ENCODE data around the gene WASHC2A.
"Not testable (repeated sequence)": the region's sequence is repeated elsewhere in the genome, so short reads cannot be mapped to it uniquely, and the experiment has no call there.

DNA sequence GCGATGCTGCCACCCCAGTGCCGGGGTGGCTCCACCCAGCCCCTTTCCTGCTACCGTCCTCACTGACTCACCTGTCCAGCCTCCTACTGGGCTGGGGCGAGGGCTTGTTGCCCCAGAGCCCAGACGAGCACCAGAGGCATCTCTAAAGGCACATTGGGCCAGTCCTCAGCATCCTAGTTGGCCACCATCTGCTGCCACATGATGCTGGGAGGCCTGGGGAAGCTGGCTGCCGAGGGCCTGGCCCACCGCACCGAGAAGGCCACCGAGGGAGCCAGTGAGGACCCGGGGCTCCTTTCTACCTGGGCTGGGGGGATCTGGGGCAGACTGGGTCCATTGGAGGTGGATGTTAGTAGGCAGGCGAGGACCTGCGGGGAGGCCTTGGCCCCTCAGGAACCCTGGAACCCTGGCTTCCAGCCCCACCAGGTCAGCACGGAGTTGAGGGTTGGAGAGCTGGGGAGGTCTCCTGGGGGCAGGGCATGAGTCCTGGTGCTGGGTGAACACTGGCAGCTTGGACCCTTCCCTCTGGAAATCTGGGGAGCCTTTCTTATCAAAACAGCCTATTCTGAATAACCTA, 47.2 kb upstream of the WASHC2A start:
- not testable (repeated sequence) for TF ChIP-seq ZNF331 (CRISPR knock-in tag; IDR thresholded peaks at IDR 0.05); PAX8 (CRISPR knock-in tag; IDR thresholded peaks at IDR 0.05; ENCODE audit: borderline replicate concordance); ZNF558 (CRISPR knock-in tag; IDR thresholded peaks at IDR 0.05; ENCODE audit: borderline replicate concordance); ZNF263 (CRISPR knock-in tag; IDR thresholded peaks at IDR 0.05); ZFP36L1 (CRISPR knock-in tag; IDR thresholded peaks at IDR 0.05); ZFP37 (CRISPR knock-in tag; IDR thresholded peaks at IDR 0.05; ENCODE audit: borderline replicate concordance)
- TF ChIP-seq, protein P1, sequence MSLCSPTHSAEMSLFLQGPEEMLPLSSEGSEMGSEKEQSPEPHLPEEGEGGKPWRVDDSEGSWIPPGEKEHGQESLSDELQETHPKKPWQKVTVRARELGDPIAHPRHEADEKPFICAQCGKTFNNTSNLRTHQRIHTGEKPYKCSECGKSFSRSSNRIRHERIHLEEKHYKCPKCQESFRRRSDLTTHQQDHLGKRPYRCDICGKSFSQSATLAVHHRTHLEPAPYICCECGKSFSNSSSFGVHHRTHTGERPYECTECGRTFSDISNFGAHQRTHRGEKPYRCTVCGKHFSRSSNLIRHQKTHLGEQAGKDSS (CRISPR knock-in tag; IDR thresholded peaks at IDR 0.05; ENCODE audit: borderline replicate concordance, low read depth) = not testable (repeated sequence)
- TF ChIP-seq, protein P2, sequence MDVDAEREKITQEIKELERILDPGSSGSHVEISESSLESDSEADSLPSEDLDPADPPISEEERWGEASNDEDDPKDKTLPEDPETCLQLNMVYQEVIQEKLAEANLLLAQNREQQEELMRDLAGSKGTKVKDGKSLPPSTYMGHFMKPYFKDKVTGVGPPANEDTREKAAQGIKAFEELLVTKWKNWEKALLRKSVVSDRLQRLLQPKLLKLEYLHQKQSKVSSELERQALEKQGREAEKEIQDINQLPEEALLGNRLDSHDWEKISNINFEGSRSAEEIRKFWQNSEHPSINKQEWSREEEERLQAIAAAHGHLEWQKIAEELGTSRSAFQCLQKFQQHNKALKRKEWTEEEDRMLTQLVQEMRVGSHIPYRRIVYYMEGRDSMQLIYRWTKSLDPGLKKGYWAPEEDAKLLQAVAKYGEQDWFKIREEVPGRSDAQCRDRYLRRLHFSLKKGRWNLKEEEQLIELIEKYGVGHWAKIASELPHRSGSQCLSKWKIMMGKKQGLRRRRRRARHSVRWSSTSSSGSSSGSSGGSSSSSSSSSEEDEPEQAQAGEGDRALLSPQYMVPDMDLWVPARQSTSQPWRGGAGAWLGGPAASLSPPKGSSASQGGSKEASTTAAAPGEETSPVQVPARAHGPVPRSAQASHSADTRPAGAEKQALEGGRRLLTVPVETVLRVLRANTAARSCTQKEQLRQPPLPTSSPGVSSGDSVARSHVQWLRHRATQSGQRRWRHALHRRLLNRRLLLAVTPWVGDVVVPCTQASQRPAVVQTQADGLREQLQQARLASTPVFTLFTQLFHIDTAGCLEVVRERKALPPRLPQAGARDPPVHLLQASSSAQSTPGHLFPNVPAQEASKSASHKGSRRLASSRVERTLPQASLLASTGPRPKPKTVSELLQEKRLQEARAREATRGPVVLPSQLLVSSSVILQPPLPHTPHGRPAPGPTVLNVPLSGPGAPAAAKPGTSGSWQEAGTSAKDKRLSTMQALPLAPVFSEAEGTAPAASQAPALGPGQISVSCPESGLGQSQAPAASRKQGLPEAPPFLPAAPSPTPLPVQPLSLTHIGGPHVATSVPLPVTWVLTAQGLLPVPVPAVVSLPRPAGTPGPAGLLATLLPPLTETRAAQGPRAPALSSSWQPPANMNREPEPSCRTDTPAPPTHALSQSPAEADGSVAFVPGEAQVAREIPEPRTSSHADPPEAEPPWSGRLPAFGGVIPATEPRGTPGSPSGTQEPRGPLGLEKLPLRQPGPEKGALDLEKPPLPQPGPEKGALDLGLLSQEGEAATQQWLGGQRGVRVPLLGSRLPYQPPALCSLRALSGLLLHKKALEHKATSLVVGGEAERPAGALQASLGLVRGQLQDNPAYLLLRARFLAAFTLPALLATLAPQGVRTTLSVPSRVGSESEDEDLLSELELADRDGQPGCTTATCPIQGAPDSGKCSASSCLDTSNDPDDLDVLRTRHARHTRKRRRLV (CRISPR knock-in tag; IDR thresholded peaks at IDR 0.05) = not testable (repeated sequence)
- TF ChIP-seq, protein P3, sequence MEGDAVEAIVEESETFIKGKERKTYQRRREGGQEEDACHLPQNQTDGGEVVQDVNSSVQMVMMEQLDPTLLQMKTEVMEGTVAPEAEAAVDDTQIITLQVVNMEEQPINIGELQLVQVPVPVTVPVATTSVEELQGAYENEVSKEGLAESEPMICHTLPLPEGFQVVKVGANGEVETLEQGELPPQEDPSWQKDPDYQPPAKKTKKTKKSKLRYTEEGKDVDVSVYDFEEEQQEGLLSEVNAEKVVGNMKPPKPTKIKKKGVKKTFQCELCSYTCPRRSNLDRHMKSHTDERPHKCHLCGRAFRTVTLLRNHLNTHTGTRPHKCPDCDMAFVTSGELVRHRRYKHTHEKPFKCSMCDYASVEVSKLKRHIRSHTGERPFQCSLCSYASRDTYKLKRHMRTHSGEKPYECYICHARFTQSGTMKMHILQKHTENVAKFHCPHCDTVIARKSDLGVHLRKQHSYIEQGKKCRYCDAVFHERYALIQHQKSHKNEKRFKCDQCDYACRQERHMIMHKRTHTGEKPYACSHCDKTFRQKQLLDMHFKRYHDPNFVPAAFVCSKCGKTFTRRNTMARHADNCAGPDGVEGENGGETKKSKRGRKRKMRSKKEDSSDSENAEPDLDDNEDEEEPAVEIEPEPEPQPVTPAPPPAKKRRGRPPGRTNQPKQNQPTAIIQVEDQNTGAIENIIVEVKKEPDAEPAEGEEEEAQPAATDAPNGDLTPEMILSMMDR (CRISPR knock-in tag; IDR thresholded peaks at IDR 0.05) = not testable (repeated sequence)
- TF ChIP-seq, protein P4, sequence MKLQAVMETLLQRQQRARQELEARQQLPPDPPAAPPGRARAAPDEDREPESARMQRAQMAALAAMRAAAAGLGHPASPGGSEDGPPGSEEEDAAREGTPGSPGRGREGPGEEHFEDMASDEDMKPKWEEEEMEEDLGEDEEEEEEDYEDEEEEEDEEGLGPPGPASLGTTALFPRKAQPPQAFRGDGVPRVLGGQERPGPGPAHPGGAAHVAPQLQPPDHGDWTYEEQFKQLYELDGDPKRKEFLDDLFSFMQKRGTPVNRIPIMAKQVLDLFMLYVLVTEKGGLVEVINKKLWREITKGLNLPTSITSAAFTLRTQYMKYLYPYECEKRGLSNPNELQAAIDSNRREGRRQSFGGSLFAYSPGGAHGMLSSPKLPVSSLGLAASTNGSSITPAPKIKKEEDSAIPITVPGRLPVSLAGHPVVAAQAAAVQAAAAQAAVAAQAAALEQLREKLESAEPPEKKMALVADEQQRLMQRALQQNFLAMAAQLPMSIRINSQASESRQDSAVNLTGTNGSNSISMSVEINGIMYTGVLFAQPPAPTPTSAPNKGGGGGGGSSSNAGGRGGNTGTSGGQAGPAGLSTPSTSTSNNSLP (IDR thresholded peaks at IDR 0.05; ENCODE audit: low read depth, low read length) = not testable (repeated sequence)
- TF ChIP-seq, protein P5, sequence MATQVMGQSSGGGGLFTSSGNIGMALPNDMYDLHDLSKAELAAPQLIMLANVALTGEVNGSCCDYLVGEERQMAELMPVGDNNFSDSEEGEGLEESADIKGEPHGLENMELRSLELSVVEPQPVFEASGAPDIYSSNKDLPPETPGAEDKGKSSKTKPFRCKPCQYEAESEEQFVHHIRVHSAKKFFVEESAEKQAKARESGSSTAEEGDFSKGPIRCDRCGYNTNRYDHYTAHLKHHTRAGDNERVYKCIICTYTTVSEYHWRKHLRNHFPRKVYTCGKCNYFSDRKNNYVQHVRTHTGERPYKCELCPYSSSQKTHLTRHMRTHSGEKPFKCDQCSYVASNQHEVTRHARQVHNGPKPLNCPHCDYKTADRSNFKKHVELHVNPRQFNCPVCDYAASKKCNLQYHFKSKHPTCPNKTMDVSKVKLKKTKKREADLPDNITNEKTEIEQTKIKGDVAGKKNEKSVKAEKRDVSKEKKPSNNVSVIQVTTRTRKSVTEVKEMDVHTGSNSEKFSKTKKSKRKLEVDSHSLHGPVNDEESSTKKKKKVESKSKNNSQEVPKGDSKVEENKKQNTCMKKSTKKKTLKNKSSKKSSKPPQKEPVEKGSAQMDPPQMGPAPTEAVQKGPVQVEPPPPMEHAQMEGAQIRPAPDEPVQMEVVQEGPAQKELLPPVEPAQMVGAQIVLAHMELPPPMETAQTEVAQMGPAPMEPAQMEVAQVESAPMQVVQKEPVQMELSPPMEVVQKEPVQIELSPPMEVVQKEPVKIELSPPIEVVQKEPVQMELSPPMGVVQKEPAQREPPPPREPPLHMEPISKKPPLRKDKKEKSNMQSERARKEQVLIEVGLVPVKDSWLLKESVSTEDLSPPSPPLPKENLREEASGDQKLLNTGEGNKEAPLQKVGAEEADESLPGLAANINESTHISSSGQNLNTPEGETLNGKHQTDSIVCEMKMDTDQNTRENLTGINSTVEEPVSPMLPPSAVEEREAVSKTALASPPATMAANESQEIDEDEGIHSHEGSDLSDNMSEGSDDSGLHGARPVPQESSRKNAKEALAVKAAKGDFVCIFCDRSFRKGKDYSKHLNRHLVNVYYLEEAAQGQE (IDR thresholded peaks at IDR 0.05; ENCODE audit: borderline replicate concordance in 1 of 2, low read depth in 1 of 2, low read length in 2 of 2) = not testable (repeated sequence)

Data from HepG2 (cell line).